GM12875 (cell line): Measurements from ENCODE around the gene PSPC1.
"Not testable (repeated sequence)": the region's sequence is repeated elsewhere in the genome, so short reads cannot be mapped to it uniquely, and the experiment has no call there.

Experiments
- H3K4me3 ChIP-seq: one replicate; pipeline ENCODE4 v1.5.1; 2011; ENCODE audit warnings: low read depth, low read length, control low read depth
- CTCF ChIP-seq: IDR thresholded peaks from 2 replicates; pipeline ENCODE4 v1.5.1; 2011; ENCODE audit warnings: low read depth, mild to moderate bottlenecking, control low read depth, inconsistent platforms, low read length, moderate library complexity, borderline replicate concordance; ENCODE audit not compliant: insufficient read depth

Gene PSPC1

GRCh38 chr13:19695829-19696228, 86.9 kb downstream of the PSPC1 start:
- no peak for TF ChIP-seq CTCF
- H3K4me3 ChIP-seq = no peak overlapping the region

- TF ChIP-seq CTCF = no peak
- no peak overlapping the region for H3K4me3 ChIP-seq
These were observed 87.3 kb downstream of the PSPC1 start for GRCh38 chr13:19695428-19695827.

DNA sequence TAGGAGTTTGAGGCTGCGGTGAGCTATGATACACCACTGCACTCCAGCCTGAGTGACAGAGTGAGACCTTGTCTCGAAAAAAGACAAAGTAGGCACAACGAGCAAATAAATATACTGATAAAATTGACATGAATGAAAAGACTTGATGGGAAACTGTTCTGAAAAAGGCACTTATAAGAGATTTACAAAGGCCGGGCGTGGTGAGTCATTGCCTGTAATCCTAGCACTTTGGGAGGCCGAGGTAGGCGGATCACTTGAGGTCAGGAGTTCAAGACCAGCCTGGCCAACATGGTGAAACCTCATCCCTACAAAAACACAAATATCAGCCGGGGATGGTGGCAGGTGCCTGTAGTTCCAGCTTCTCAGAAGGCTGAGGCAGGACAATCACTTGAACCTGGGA, 91.3 kb downstream of the PSPC1 start:
- not testable (repeated sequence) for H3K4me3 ChIP-seq

DNA sequence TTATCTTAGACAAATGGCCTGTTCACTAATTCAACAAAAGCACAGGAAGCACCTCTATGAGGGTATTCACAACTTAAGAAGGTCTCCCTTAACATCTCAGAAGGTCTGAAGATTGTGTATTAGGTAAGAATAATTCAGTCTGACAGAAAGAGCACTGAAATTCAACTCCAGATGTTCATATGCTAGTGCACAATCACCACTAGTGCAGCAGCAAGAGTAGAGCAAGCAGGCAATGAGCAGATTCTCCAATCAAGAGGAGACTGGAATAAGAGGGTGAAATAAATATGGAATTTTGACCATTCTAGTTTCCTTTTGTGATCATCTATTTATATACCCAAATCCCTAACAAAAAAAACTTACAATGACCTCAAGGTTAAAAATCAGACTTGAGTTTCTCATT, 97.3 kb downstream of the PSPC1 start:
- no peak overlapping the region for H3K4me3 ChIP-seq
- no peak for TF ChIP-seq CTCF

DNA sequence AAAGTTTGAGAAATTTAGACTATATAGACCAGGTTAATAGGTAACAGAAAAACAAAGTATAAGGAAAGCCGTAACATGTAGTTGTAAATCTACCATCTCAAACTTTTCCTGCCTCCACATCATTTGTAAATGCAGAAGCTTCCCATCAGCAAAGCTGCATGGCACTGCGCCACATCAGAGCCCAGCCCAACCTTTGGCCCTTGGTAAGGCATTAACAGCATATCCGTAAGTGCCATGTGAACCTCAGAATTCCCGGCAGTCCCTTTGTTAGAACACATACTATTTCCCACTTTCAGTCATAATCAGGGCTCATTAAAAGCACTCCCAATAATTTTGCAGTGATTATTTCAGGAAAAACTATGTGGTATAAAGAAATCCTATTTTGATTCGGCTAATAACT, 97.7 kb downstream of the PSPC1 start:
- TF ChIP-seq CTCF = no peak
- H3K4me3 ChIP-seq = no peak overlapping the region

GRCh38 chr13:19681517-19681916, 101.2 kb downstream of the PSPC1 start:
- TF ChIP-seq CTCF = no peak

DNA sequence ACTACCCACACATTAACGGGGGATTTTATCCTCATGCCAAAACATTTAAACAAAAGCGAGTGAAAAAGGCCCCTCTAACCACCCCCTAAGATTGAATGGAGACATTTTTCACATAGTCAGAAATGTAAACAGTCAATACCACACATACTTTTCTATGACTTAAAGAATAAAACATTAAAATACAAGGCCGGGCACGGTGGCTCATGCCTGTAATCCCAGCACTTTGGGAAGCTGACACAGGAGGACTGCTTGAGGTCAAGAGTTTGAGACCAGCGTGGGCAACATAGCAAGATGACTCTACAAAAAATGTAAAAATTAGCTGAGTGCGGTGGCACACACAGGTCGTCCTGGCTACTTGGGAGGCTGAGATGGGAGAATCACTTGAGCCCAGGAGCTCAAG, 102.0 kb downstream of the PSPC1 start:
- TF ChIP-seq CTCF = no peak
- no peak overlapping the region for H3K4me3 ChIP-seq

More at GRCh38 chr13:19681517-19681916, 101.2 kb downstream of the PSPC1 start:
- no peak overlapping the region for H3K4me3 ChIP-seq

- TF ChIP-seq CTCF = no peak
- no peak overlapping the region for H3K4me3 ChIP-seq
These were observed 106.6 kb downstream of the PSPC1 start for GRCh38 chr13:19676168-19676567.
